ENCODE data around the gene WFDC10B. TPM values are rescaled to one million over a fixed set of nuclear protein-coding genes. Genes with fewer than 3 reads are reported as not detected.
"Not testable (repeated sequence)": the region's sequence is repeated elsewhere in the genome, so short reads cannot be mapped to it uniquely, and the experiment has no call there.

Gene WFDC10B
- total RNA-seq, 1 experiment from 2014 or later: not detected

DNA sequence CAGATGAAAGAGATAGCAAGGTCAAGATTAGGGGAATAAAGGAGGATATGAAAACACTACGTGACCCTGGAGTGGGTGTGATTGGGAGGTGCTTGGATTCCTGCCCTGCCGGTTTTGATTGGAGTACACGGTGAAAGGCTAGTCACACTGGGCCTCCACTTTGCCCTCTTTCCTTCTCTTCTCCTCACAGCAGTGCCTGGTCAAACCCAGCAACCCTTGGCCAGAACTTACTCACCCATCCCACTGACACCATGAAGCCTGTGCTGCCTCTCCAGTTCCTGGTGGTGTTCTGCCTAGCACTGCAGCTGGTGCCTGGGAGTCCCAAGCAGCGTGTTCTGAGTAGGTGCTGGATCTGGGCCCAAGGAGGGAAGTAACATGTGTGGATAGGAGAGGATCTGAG is 2.9 kb downstream of the WFDC10B start, which contains the start of gene WFDC13:
Gene WFDC13 (plus strand): TSS at position 166 of the 400 bp plus-strand sequence. CDS start 86 bp downstream, at position 252.
- no peaks in the 10 kb centered on the region for H3K4me1 ChIP-seq
- DNase-seq: no peak
- Mint-ChIP-seq H3K9me3 (ENCODE audit: unreplicated experiment) (no peaks in the 10 kb centered on the region), H3K27ac (ENCODE audit: unreplicated experiment) (no peak within 1 kb of the TSS), H3K36me3 (ENCODE audit: insufficient read depth, unreplicated experiment) (no peaks in the 10 kb centered on the region), H3K27me3 (ENCODE audit: insufficient read depth, unreplicated experiment) (peaks cover 15% of the 10 kb centered on the region), H3K4me1 (ENCODE audit: low read depth, unreplicated experiment) (no peaks in the 10 kb centered on the region), H3K4me3 (ENCODE audit: unreplicated experiment) (no peak within 1 kb of the TSS)
- BruUV-seq (replicated peaks): no TSS peak
- no peak within 1 kb of the TSS for H3K4me3 ChIP-seq (ENCODE audit: low read depth, low read length)
- 0 out of 2 replicates have a peak, but pooled peaks cover 2% of the 10 kb centered on the region for H3K27me3 ChIP-seq (replicated peaks; ENCODE audit: control insufficient read depth, insufficient read depth, low read length)
- H3K36me3 ChIP-seq (ENCODE audit: control insufficient read depth, insufficient read depth, low read length): no peaks in the 10 kb centered on the region
- no peak for TF ChIP-seq CTCF (IDR thresholded peaks at IDR 0.05; ENCODE audit: insufficient read depth in 1 of 2, low read depth in 1 of 2, low read length in 1 of 2, severe bottlenecking in 1 of 2, unreplicated experiment in 1 of 2)
- ChIA-PET POLR2A (no interaction called here), CTCF (interaction anchor here (2.1 kb wide), 1 partner anchor 69 kb away, joined by 9 read pairs; no protein-coding TSS in a partner anchor)
- intact Hi-C loops (cut with micrococcal nuclease; ENCODE audit: unreplicated experiment): no loop called here
- no peaks in the 10 kb centered on the region for H3K9me3 ChIP-seq

GRCh38 chr20:45701104-45701503 is 3.7 kb downstream of the WFDC10B start:
- no peaks in the 10 kb centered on the region for H3K4me1 Mint-ChIP-seq (ENCODE audit: low read depth, unreplicated experiment)
- no peak for TF ChIP-seq CTCF (IDR thresholded peaks at IDR 0.05; ENCODE audit: insufficient read depth in 1 of 2, low read depth in 1 of 2, low read length in 1 of 2, severe bottlenecking in 1 of 2, unreplicated experiment in 1 of 2)
- intact Hi-C loops (cut with micrococcal nuclease; ENCODE audit: unreplicated experiment): no loop called here
- no peaks in the 10 kb centered on the region for H3K4me1 ChIP-seq
- ChIA-PET CTCF (no interaction called here), POLR2A (no interaction called here)
- 0 out of 2 replicates have a peak, but pooled peaks cover 2% of the 10 kb centered on the region for H3K27me3 ChIP-seq (replicated peaks; ENCODE audit: control insufficient read depth, insufficient read depth, low read length)
- peaks cover 17% of the 10 kb centered on the region for H3K27me3 Mint-ChIP-seq (ENCODE audit: insufficient read depth, unreplicated experiment)
- no peaks in the 10 kb centered on the region for H3K36me3 ChIP-seq (ENCODE audit: control insufficient read depth, insufficient read depth, low read length)
- no peaks in the 10 kb centered on the region for H3K9me3 Mint-ChIP-seq (ENCODE audit: unreplicated experiment)
- no peaks in the 10 kb centered on the region for H3K9me3 ChIP-seq
- no peaks in the 10 kb centered on the region for H3K36me3 Mint-ChIP-seq (ENCODE audit: insufficient read depth, unreplicated experiment)
- H3K27ac Mint-ChIP-seq (ENCODE audit: unreplicated experiment): no peak overlapping the region
- no peak overlapping the region for H3K4me3 ChIP-seq (ENCODE audit: low read depth, low read length)
- no peak overlapping the region for H3K4me3 Mint-ChIP-seq (ENCODE audit: unreplicated experiment)
- BruUV-seq (replicated peaks): no TSS peak
- DNase-seq: no peak

DNA sequence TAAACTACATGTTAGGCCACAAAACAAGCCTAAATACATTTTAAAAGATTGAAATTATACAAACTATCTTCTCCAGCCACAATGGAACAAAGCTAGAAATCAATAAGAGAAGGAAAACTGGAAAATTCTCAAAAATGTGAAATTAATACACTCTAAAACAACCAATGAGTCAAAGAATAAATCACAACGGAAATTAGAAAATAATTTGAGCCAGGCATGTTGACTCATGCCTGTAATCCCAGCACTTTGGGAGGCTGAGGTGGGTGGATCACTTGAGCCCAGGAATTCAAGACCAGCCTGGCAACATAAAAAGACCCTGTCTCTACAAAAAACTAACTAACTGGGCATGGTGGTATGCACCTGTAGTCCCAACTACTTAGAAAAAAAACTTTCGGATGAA is 9.3 kb downstream of the WFDC10B start:
- Mint-ChIP-seq H3K27ac (ENCODE audit: unreplicated experiment) (no peak overlapping the region), H3K4me1 (ENCODE audit: low read depth, unreplicated experiment) (peaks cover 8% of the 10 kb centered on the region), H3K4me3 (ENCODE audit: unreplicated experiment) (no peak overlapping the region), H3K36me3 (ENCODE audit: insufficient read depth, unreplicated experiment) (no peaks in the 10 kb centered on the region), H3K9me3 (ENCODE audit: unreplicated experiment) (peaks cover 7% of the 10 kb centered on the region), H3K27me3 (ENCODE audit: insufficient read depth, unreplicated experiment) (peaks cover 19% of the 10 kb centered on the region)
- POLR2A ChIA-PET: no interaction called here
- no TSS peak for BruUV-seq (replicated peaks)
- Histone ChIP-seq H3K9me3 (no peaks in the 10 kb centered on the region), H3K4me3 (ENCODE audit: low read depth, low read length) (no peak overlapping the region), H3K4me1 (no peaks in the 10 kb centered on the region), H3K36me3 (ENCODE audit: control insufficient read depth, insufficient read depth, low read length) (no peaks in the 10 kb centered on the region), H3K27me3 (replicated peaks; ENCODE audit: control insufficient read depth, insufficient read depth, low read length) (no peaks in the 10 kb centered on the region)
- no peak for DNase-seq
- intact Hi-C loops (cut with micrococcal nuclease; ENCODE audit: unreplicated experiment): no loop called here
- CTCF ChIA-PET: no interaction called here
- TF ChIP-seq CTCF (IDR thresholded peaks at IDR 0.05; ENCODE audit: insufficient read depth in 1 of 2, low read depth in 1 of 2, low read length in 1 of 2, severe bottlenecking in 1 of 2, unreplicated experiment in 1 of 2): no peak

GRCh38 chr20:45693346-45693745 is 11.5 kb downstream of the WFDC10B start:
- H3K4me3 Mint-ChIP-seq (ENCODE audit: unreplicated experiment); intact Hi-C loops (cut with micrococcal nuclease; ENCODE audit: unreplicated experiment); DNase-seq; BruUV-seq (replicated peaks); H3K4me1 ChIP-seq; H3K4me3 ChIP-seq (ENCODE audit: low read depth, low read length); H3K9me3 ChIP-seq; H3K27ac Mint-ChIP-seq (ENCODE audit: unreplicated experiment); H3K36me3 Mint-ChIP-seq (ENCODE audit: insufficient read depth, unreplicated experiment); H3K36me3 ChIP-seq (ENCODE audit: control insufficient read depth, insufficient read depth, low read length); H3K27me3 ChIP-seq (replicated peaks; ENCODE audit: control insufficient read depth, insufficient read depth, low read length); H3K4me1 Mint-ChIP-seq (ENCODE audit: low read depth, unreplicated experiment); POLR2A ChIA-PET; CTCF ChIA-PET; H3K9me3 Mint-ChIP-seq (ENCODE audit: unreplicated experiment): not testable (repeated sequence)
- peaks cover 20% of the 10 kb centered on the region for H3K27me3 Mint-ChIP-seq (ENCODE audit: insufficient read depth, unreplicated experiment)
